ENCODE data around the gene ALAS1. TPM values are rescaled to one million over a fixed set of nuclear protein-coding genes. Genes with fewer than 3 reads are reported as not detected.

Gene ALAS1
- total and polyA plus RNA-seq, 2 of the 13 experiments (the other 11 are each of a cell fraction or from before 2014, with no cell fraction given) = 36.0 to 43.2 TPM

DNA sequence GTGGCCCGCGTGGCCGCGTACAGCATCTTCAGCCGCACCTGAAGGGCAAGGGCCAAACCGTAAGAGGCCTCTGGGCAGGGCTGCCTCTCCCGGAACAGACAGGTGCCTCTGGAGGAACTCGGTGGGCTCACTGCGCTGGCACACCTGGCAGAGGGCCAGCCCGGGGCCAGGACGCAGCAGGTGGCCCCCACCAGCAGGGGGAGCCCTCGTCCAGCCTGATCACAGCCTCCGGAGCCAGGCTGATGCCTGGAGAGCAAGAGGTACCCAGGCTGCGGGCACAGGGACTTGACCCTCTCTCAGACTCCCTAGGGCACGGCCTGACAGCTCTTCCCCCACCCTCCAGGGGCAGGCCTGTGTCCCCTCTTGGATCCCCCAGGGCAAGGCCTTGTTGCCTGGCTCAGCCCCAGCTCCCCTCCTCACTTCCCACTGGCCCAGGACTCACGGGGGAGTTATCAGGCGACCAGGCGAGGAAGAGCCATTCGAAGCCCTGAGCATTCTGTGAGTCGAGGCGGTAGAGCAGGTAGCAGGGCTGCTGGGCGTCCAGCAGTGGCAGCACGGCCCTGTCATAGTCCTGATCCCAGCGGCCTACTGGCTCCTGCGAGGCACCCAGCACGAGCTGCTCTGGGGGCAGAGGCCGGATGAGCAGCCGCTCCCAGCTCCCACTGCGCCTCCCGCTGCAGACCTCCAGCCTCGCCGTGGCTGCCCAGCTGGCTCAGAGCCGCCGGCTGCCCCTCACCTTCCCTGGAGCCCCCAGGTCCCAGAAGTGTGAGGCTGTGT is 33.7 kb downstream of the ALAS1 start (continued):
- TF ChIP-seq, protein P1, sequence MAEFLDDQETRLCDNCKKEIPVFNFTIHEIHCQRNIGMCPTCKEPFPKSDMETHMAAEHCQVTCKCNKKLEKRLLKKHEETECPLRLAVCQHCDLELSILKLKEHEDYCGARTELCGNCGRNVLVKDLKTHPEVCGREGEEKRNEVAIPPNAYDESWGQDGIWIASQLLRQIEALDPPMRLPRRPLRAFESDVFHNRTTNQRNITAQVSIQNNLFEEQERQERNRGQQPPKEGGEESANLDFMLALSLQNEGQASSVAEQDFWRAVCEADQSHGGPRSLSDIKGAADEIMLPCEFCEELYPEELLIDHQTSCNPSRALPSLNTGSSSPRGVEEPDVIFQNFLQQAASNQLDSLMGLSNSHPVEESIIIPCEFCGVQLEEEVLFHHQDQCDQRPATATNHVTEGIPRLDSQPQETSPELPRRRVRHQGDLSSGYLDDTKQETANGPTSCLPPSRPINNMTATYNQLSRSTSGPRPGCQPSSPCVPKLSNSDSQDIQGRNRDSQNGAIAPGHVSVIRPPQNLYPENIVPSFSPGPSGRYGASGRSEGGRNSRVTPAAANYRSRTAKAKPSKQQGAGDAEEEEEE (CRISPR knock-in tag; IDR thresholded peaks at IDR 0.05; ENCODE audit: borderline replicate concordance) = no peak
- TF ChIP-seq ZNF264 (CRISPR knock-in tag; IDR thresholded peaks at IDR 0.05) = no peak
- TF ChIP-seq ZKSCAN1 (IDR thresholded peaks at IDR 0.05; ENCODE audit: low read length) = no peak
- TF ChIP-seq, protein P2, sequence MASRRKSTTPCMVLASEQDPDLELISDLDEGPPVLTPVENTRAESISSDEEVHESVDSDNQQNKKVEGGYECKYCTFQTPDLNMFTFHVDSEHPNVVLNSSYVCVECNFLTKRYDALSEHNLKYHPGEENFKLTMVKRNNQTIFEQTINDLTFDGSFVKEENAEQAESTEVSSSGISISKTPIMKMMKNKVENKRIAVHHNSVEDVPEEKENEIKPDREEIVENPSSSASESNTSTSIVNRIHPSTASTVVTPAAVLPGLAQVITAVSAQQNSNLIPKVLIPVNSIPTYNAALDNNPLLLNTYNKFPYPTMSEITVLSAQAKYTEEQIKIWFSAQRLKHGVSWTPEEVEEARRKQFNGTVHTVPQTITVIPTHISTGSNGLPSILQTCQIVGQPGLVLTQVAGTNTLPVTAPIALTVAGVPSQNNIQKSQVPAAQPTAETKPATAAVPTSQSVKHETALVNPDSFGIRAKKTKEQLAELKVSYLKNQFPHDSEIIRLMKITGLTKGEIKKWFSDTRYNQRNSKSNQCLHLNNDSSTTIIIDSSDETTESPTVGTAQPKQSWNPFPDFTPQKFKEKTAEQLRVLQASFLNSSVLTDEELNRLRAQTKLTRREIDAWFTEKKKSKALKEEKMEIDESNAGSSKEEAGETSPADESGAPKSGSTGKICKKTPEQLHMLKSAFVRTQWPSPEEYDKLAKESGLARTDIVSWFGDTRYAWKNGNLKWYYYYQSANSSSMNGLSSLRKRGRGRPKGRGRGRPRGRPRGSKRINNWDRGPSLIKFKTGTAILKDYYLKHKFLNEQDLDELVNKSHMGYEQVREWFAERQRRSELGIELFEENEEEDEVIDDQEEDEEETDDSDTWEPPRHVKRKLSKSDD (CRISPR knock-in tag; IDR thresholded peaks at IDR 0.05; ENCODE audit: low read depth) = no peak
- TF ChIP-seq ZNF614 (CRISPR knock-in tag; IDR thresholded peaks at IDR 0.05; ENCODE audit: borderline replicate concordance) = peak; percentile 38; the same call in 1 of the 2 replicates
- TF ChIP-seq DMAP1 (CRISPR knock-in tag; IDR thresholded peaks at IDR 0.05) = no peak
- TF ChIP-seq HDAC2 (CRISPR knock-in tag; IDR thresholded peaks at IDR 0.05) = no peak
- TF ChIP-seq ZNF256 (CRISPR knock-in tag; conservative IDR thresholded peaks at IDR 0.05) = no peak
- TF ChIP-seq, protein P3, sequence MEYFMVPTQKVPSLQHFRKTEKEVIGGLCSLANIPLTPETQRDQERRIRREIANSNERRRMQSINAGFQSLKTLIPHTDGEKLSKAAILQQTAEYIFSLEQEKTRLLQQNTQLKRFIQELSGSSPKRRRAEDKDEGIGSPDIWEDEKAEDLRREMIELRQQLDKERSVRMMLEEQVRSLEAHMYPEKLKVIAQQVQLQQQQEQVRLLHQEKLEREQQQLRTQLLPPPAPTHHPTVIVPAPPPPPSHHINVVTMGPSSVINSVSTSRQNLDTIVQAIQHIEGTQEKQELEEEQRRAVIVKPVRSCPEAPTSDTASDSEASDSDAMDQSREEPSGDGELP (IDR thresholded peaks at IDR 0.05; ENCODE audit: borderline replicate concordance, low read depth) = no peak
- TF ChIP-seq ZNF672 (CRISPR knock-in tag; IDR thresholded peaks at IDR 0.05) = no peak
- TF ChIP-seq, protein P4, sequence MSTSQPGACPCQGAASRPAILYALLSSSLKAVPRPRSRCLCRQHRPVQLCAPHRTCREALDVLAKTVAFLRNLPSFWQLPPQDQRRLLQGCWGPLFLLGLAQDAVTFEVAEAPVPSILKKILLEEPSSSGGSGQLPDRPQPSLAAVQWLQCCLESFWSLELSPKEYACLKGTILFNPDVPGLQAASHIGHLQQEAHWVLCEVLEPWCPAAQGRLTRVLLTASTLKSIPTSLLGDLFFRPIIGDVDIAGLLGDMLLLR (CRISPR knock-in tag; IDR thresholded peaks at IDR 0.05) = no peak
- 0 out of 2 replicates have a peak, but pooled peaks have one; percentile 22 for TF ChIP-seq FOSL2 (CRISPR knock-in tag; IDR thresholded peaks at IDR 0.05)
- peak; percentile 88 for TF ChIP-seq RAD21 (CRISPR knock-in tag; IDR thresholded peaks at IDR 0.05)
- peak; percentile 94 for TF ChIP-seq HNRNPL (IDR thresholded peaks at IDR 0.05; ENCODE audit: low read depth, low read length)
- no peak for TF ChIP-seq ZNF224 (CRISPR knock-in tag; IDR thresholded peaks at IDR 0.05)
- no peak for TF ChIP-seq HOXA5 (CRISPR knock-in tag; IDR thresholded peaks at IDR 0.05)
- 0 out of 2 replicates have a peak, but pooled peaks have one; percentile 40 for TF ChIP-seq ZNF34 (CRISPR knock-in tag; IDR thresholded peaks at IDR 0.05; ENCODE audit: borderline replicate concordance)
- TF ChIP-seq ZNF3 (CRISPR knock-in tag; IDR thresholded peaks at IDR 0.05) = no peak
- no peak for TF ChIP-seq ZNF670 (CRISPR knock-in tag; IDR thresholded peaks at IDR 0.05; ENCODE audit: borderline replicate concordance)
- TF ChIP-seq, protein P5, sequence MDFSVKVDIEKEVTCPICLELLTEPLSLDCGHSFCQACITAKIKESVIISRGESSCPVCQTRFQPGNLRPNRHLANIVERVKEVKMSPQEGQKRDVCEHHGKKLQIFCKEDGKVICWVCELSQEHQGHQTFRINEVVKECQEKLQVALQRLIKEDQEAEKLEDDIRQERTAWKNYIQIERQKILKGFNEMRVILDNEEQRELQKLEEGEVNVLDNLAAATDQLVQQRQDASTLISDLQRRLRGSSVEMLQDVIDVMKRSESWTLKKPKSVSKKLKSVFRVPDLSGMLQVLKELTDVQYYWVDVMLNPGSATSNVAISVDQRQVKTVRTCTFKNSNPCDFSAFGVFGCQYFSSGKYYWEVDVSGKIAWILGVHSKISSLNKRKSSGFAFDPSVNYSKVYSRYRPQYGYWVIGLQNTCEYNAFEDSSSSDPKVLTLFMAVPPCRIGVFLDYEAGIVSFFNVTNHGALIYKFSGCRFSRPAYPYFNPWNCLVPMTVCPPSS (IDR thresholded peaks at IDR 0.05) = no peak
- no peak for TF ChIP-seq MAFG (CRISPR knock-in tag; IDR thresholded peaks at IDR 0.05)
- TF ChIP-seq, protein P6, sequence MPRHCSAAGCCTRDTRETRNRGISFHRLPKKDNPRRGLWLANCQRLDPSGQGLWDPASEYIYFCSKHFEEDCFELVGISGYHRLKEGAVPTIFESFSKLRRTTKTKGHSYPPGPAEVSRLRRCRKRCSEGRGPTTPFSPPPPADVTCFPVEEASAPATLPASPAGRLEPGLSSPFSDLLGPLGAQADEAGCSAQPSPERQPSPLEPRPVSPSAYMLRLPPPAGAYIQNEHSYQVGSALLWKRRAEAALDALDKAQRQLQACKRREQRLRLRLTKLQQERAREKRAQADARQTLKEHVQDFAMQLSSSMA (CRISPR knock-in tag; IDR thresholded peaks at IDR 0.05) = no peak
- TF ChIP-seq ARID2 (CRISPR knock-in tag; IDR thresholded peaks at IDR 0.05; ENCODE audit: borderline replicate concordance) = no peak
- no peak for TF ChIP-seq RXRA (CRISPR knock-in tag; IDR thresholded peaks at IDR 0.05)

All from HepG2 (cell line).